HepG2 (cell line): ENCODE data around the gene ARHGAP10. TPM values are rescaled to one million over a fixed set of nuclear protein-coding genes. Genes with fewer than 3 reads are reported as not detected.

ENCODE experiments used
- ATAC-seq: fragments of 200-7000 bp; cut with Tn5 transposase; 3 replicates; pipeline ENCODE4 v1.9.1; 2020; ENCODE audit warnings: mild to moderate bottlenecking, moderate library complexity
- BruUV-seq: library from RNA; stranded (reverse); fragments of 400-500 nt; replicated peaks from 2 replicates; lab custom pipeline; 2021; lab: Mats Ljungman, UMichigan
- CTCF ChIA-PET: fragments of 300-600 bp; formaldehyde crosslinking; extraction: SDS; loops from one replicate; lab custom pipeline; 2021; ENCODE audit warnings: low total read pairs, inconsistent platforms, low intra/inter-chr PET ratio; lab: Yijun Ruan, JAX
- POLR2A ChIA-PET: fragments of 350-600 bp; sonication (Branson Sonifier 250); formaldehyde crosslinking; loops from one replicate; lab custom pipeline; 2020; ENCODE audit warnings: antibody characterized with exemption, inconsistent platforms; lab: Yijun Ruan, JAX
- DNase-seq: peaks from one replicate; pipeline ENCODE4 v3.0.0-alpha.2; 2015; ENCODE audit warnings: low spot score
- FAIRE-seq: peaks from 3 replicates; lab custom pipeline; 2011; peaks lifted over from hg19 to GRCh38; lab: Jason Lieb, UNC
- H2AFZ ChIP-seq: one replicate; pipeline ENCODE4 v1.6.1; 2011; ENCODE audit warnings: low read length, inconsistent platforms
- H3K27ac ChIP-seq: fragments of 300-600 bp; 3 replicates; pipeline ENCODE4 v1.8.0; 2011; ENCODE audit warnings: mixed run types, mild to moderate bottlenecking, mixed read lengths, low read length, inconsistent platforms; ENCODE audit not compliant: insufficient read depth; ENCODE audit errors: extremely low read length
- H3K27me3 ChIP-seq, 2 experiments: fragments of 200-600 bp in 1 of 2; 2 replicates in 1 of 2; 3 replicates in 1 of 2; pipeline versions ENCODE4 v1.6.0 to v1.8.0; 2011; ENCODE audit warnings: low read length in 2 of 2, mild to moderate bottlenecking in 2 of 2, moderate library complexity in 2 of 2, inconsistent platforms in 1 of 2; ENCODE audit not compliant: insufficient read depth in 2 of 2, control insufficient read depth in 1 of 2
- H3K36me3 ChIP-seq, 2 experiments: fragments of 200-600 bp in 1 of 2; replicated peaks in 1 of 2; 2 replicates in 1 of 2; 3 replicates in 1 of 2; pipeline versions ENCODE4 v1.5.1 to v1.8.0; 2011; ENCODE audit warnings: low read length in 2 of 2, inconsistent platforms in 1 of 2; ENCODE audit not compliant: insufficient read depth in 2 of 2, control insufficient read depth in 1 of 2
- H3K4me1 ChIP-seq: 2 replicates; pipeline ENCODE4 v1.5.1; 2012; ENCODE audit warnings: low read length, inconsistent platforms; ENCODE audit not compliant: insufficient read depth
- H3K4me2 ChIP-seq: 2 replicates; pipeline ENCODE4 v1.6.0; 2011; ENCODE audit warnings: low read depth, low read length, inconsistent platforms
- H3K4me3 ChIP-seq, 3 experiments: fragments of 200-600 bp in 1 of 3; sonication (generic), shearing (Covaris generic) in 1 of 3; replicated peaks in 1 of 3; 2 replicates each; pipeline ENCODE4 v1.5.1; 2011 to 2016; ENCODE audit warnings: low read length in 3 of 3, inconsistent platforms in 2 of 3, low read depth in 2 of 3, mild to moderate bottlenecking in 2 of 3, control low read depth in 1 of 3, mixed read lengths in 1 of 3; ENCODE audit not compliant: insufficient read depth in 1 of 3
- H3K79me2 ChIP-seq: one replicate; pipeline ENCODE4 v1.6.1; 2011; ENCODE audit warnings: low read length, inconsistent platforms; ENCODE audit not compliant: insufficient read depth
- H3K9ac ChIP-seq: 2 replicates; pipeline ENCODE4 v1.6.0; 2011; ENCODE audit warnings: mild to moderate bottlenecking, low read depth, low read length, inconsistent platforms; ENCODE audit not compliant: insufficient read depth
- H3K9me3 ChIP-seq: 2 replicates; pipeline ENCODE4 v1.5.1; 2012; ENCODE audit warnings: mild to moderate bottlenecking, low read length
- H4K20me1 ChIP-seq: 2 replicates; pipeline ENCODE4 v1.6.0; 2011; ENCODE audit warnings: inconsistent platforms, mild to moderate bottlenecking, low read length, moderate library complexity; ENCODE audit not compliant: insufficient read depth
- JUN ChIP-seq: sonication (generic); formaldehyde crosslinking; IDR thresholded peaks from 2 replicates; pipeline ENCODE4 v1.4.0; 2020; ENCODE audit warnings: mild to moderate bottlenecking, missing genetic modification reagents
- KAT7 ChIP-seq: IDR thresholded peaks from 2 replicates; pipeline ENCODE4 v1.6.1; 2018; ENCODE audit warnings: borderline replicate concordance, missing compliant biosample characterization
- KLF11 ChIP-seq: IDR thresholded peaks from 2 replicates; pipeline ENCODE4 v1.6.1; 2016; ENCODE audit warnings: missing compliant biosample characterization
- POLR2AphosphoS2 ChIP-seq: IDR thresholded peaks from 2 replicates; pipeline ENCODE4 v1.6.1; 2011; ENCODE audit warnings: low read depth, low read length, improper control_type of control experiment
- TEAD2 ChIP-seq: sonication (generic); formaldehyde crosslinking; IDR thresholded peaks from 2 replicates; pipeline ENCODE4 v1.9.0; 2021; ENCODE audit warnings: missing genetic modification reagents
- ZNF160 ChIP-seq: sonication (generic); formaldehyde crosslinking; IDR thresholded peaks from 2 replicates; pipeline ENCODE4 v1.8.0; 2022; ENCODE audit warnings: mild to moderate bottlenecking, inconsistent platforms, missing genetic modification reagents
- ZNF3 ChIP-seq: IDR thresholded peaks from 2 replicates; pipeline ENCODE4 v1.7.0; 2017; ENCODE audit warnings: inconsistent platforms
- ZNF619 ChIP-seq: sonication (generic); formaldehyde crosslinking; IDR thresholded peaks from 2 replicates; pipeline ENCODE4 v1.4.0; 2020; ENCODE audit warnings: mild to moderate bottlenecking, missing genetic modification reagents
- ZNF7 ChIP-seq: IDR thresholded peaks from 2 replicates; pipeline ENCODE4 v1.6.1; 2016; ENCODE audit warnings: missing biosample characterization, missing genetic modification reagents
- WGBS: methylation state at CpG from one replicate; pipeline ENCODE4 v1.1.6; 2017; ENCODE audit warnings: low lambda C conversion rate; 5-methylcytosine and 5-hydroxymethylcytosine counted together
- in situ Hi-C: cut with HindIII; loops from 2 replicates; pipeline ENCODE4 v1.10.0; 2017; ENCODE audit warnings: low pct_unique_long_range_greater_than_20kb; ENCODE audit not compliant: extremely low pct_ligation_motif_present
- intact Hi-C: fragments of 100-400 bp; cut with micrococcal nuclease; formaldehyde crosslinking; loops from one replicate; pipeline ENCODE4 v1.10.0; 2022; ENCODE audit not compliant: unreplicated experiment
- polyA plus RNA-seq, 8 experiments: library from polyadenylated mRNA; depleted of rRNA in 3 of 8; stranded (reverse) in 7 of 8; unstranded in 1 of 8; fragments of >200 nt; fragmentation: Illumina TruSeq in 4 of 8; extraction: Trizol in 4 of 8; gene quantifications; 2 replicates each; pipeline versions ENCODE4 v1.2.1 to v1.2.3, GENCODE V29; 2011 to 2016; ENCODE audit warnings: low read depth in 4 of 8, missing spikeins in 1 of 8, mixed read lengths in 1 of 8; ENCODE audit not compliant: insufficient read depth in 1 of 8
- total RNA-seq, 5 experiments: library from RNA; depleted of rRNA; stranded (reverse); fragments of >200 nt; fragmentation: Illumina TruSeq; extraction: Trizol; gene quantifications; 2 replicates each; pipeline ENCODE4 v1.2.3, GENCODE V29; 2016; ENCODE audit warnings: low read depth in 1 of 5
- TF ChIP-seq, protein P1 (sequence below): sonication (generic); formaldehyde crosslinking; conservative IDR thresholded peaks from 2 replicates; pipeline ENCODE4 v1.8.1; 2023; ENCODE audit warnings: missing genetic modification reagents
- TF ChIP-seq, protein P2 (sequence below): sonication (generic); formaldehyde crosslinking; IDR thresholded peaks from 2 replicates; pipeline ENCODE4 v1.5.0; 2020; ENCODE audit warnings: missing genetic modification reagents
- TF ChIP-seq, protein P3 (sequence below): sonication (generic); formaldehyde crosslinking; IDR thresholded peaks from 2 replicates; pipeline ENCODE4 v1.4.0; 2020; ENCODE audit warnings: missing genetic modification reagents

Gene ARHGAP10
- total and polyA plus RNA-seq, 2 of the 13 experiments (the other 11 are each of a cell fraction or from before 2014, with no cell fraction given): 0.45 to 1.6 TPM

DNA sequence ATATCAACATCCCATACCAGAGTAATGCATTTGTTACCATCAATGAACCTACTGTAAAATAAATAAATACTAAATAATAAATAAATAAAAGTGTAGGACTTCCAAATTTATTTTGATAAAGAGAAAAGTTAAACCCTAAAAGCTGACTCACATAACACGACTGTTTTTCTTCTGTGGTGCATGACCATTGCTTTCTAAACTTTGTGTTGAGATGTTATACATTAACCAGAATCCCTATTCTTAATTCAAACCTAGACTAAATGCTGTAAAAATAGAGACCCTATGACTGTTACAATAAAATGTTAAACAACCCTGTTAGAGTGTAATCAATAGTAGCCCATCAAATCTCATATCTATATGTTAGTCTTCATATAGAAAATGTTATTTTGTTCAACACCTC is 27.0 kb upstream of the ARHGAP10 start:
- H3K27ac ChIP-seq: no peak overlapping the region
- intact Hi-C loops (no loop called here), in situ Hi-C loops (loop anchor here (10.0 kb wide), 1 partner anchor 160 kb away; no protein-coding TSS in a partner anchor)
- ATAC-seq (no peak), DNase-seq (no peak), FAIRE-seq (no peak)
- 0% methylated on average over 1 of the region's 1 CpG for WGBS
- H3K9ac ChIP-seq: no peak overlapping the region
- H2AFZ ChIP-seq: no peak overlapping the region
- no peak overlapping the region for H3K4me3 ChIP-seq
- H4K20me1 ChIP-seq: no peaks in the 10 kb centered on the region
- H3K36me3 ChIP-seq: no peaks in the 10 kb centered on the region
- ChIA-PET CTCF (no interaction called here), POLR2A (no interaction called here)
- no peaks in the 10 kb centered on the region for H3K27me3 ChIP-seq
- H3K4me2 ChIP-seq: no peak overlapping the region
- no peaks in the 10 kb centered on the region for H3K79me2 ChIP-seq
- H3K9me3 ChIP-seq: no peaks in the 10 kb centered on the region
- H3K4me1 ChIP-seq: no peaks in the 10 kb centered on the region
- BruUV-seq: no TSS peak
- TF ChIP-seq JUN (CRISPR knock-in tag) (no peak), POLR2AphosphoS2 (no peak), ZNF160 (no peak), ZNF7 (CRISPR knock-in tag) (no peak), KLF11 (CRISPR knock-in tag) (no peak), KAT7 (no peak), TEAD2 (CRISPR knock-in tag) (no peak), ZNF619 (no peak), ZNF3 (CRISPR knock-in tag) (no peak)
- TF ChIP-seq, protein P1, sequence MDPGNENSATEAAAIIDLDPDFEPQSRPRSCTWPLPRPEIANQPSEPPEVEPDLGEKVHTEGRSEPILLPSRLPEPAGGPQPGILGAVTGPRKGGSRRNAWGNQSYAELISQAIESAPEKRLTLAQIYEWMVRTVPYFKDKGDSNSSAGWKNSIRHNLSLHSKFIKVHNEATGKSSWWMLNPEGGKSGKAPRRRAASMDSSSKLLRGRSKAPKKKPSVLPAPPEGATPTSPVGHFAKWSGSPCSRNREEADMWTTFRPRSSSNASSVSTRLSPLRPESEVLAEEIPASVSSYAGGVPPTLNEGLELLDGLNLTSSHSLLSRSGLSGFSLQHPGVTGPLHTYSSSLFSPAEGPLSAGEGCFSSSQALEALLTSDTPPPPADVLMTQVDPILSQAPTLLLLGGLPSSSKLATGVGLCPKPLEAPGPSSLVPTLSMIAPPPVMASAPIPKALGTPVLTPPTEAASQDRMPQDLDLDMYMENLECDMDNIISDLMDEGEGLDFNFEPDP: no peak
- TF ChIP-seq, protein P2, sequence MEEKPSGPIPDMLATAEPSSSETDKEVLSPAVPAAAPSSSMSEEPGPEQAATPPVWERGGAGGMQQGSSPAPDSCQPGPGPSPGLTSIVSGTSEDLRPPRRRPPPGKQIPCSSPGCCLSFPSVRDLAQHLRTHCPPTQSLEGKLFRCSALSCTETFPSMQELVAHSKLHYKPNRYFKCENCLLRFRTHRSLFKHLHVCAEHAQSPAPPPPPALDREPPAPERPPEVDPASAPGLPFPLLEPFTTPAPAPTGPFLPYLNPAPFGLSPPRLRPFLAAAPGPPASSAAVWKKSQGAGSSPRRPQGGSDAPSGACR (CRISPR knock-in tag): no peak
- TF ChIP-seq, protein P3, sequence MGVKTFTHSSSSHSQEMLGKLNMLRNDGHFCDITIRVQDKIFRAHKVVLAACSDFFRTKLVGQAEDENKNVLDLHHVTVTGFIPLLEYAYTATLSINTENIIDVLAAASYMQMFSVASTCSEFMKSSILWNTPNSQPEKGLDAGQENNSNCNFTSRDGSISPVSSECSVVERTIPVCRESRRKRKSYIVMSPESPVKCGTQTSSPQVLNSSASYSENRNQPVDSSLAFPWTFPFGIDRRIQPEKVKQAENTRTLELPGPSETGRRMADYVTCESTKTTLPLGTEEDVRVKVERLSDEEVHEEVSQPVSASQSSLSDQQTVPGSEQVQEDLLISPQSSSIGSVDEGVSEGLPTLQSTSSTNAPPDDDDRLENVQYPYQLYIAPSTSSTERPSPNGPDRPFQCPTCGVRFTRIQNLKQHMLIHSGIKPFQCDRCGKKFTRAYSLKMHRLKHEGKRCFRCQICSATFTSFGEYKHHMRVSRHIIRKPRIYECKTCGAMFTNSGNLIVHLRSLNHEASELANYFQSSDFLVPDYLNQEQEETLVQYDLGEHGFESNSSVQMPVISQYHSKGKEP: no peak
